Measurements from ENCODE around the gene DENND1A.
"Not testable (repeated sequence)": the region's sequence is repeated elsewhere in the genome, so short reads cannot be mapped to it uniquely, and the experiment has no call there.

The DENND1A gene

GRCh38 chr9:123643518-123643917 is 286.4 kb downstream of the DENND1A start:
- DNase-seq: no peak

DNA sequence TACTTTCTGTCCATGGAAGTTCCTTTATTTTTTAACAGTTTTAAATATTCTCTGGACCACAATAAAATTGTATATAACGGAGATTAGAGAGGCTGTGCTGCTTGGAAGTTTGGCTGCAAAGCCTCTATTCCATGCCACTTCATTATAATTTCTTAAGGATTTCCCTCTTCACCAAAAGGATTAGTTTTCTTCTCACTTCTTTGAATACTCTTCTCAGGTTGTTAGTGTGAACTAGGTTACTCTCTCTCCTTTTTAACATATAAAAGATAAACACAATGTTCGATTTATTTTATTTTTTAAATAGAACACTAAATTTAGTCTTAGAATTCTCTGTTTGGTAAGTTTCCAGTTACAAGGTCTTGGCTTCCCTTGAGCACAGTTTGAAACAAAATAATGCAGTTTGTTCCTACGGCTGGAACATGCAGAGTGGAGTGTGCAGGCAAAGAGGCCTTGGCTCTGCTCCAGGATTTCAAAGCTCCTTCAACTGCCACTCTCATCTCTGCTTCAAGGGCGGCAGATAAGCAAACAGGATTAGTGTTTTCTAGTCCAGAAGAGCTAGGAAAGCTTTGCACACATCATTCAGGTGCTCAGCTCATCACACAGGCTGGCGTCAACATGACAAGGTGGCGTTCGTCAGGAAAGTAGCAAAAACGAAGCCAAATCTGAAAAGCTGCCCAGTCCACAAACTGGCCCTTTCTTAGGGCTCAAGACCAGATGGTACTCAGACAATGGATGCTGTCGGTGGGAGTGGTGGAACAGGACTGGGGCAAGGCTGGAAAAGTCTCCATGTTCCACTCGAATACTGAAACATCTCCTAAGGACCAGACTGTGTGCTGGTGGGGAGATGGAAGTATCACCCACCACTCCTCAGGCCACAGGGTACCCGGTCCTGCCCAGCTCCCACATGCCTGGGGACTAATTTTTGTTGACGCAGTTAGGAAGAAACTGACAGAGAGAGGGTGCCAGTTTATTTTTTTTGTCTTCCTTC is 287.3 kb downstream of the DENND1A start:
- DNase-seq: no peak

DNA sequence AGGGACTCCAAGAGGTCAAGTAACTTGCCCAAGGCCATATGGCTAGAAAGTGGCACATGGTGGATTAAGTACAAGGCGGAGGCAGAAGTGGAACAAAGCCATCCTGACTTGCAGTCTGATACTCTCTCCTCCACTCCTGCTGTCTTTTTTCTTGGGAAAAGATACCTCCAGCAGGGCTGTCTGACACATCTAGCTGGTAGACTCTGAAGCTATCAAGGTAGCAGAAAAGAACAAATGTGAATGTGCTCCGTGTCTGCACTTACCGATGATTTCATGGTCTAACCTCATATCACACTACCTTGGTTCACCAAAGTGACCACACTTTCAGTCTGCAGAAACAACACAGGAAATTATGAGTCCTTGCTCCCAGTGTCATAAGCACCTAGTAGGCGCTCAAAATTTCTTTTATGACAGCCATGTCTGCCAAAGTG is 289.1 kb downstream of the DENND1A start:
- no peak for DNase-seq

GRCh38 chr9:123639743-123640142 is 290.2 kb downstream of the DENND1A start:
- no peak for DNase-seq

DNA sequence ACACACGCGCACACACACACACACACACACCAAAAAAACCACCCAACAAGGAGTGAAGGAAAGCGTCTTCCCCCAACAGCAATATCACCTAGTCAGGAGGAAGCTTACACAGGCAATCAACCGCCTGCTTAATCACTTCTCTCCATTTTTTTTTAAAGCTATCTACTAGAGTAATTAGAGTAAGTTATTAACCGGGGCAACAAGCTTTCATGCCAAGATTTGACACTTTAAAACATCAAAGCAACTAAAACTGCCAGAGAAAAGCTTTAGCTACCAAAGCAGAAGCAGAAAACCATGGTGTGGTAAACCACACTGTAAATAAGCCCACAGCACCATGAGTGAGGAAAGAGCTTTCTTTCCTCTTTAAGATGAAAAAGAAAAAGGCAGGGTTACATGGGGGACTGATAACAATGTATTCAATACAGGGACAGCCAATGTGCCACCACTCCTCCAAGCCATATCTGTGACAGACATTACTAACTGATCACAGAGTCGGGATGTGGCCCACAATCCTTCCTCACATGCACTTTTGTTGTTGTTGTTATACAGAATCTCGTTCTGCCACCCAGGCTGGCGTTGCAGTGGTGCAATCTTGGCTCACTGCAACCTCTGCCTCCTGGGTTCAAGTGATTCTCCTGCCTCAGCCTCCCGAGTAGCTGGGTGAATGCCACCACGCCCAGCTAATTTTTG is 291.8 kb downstream of the DENND1A start:
- DNase-seq: peak in 2 of 3 donors; percentile 19 to 22

- peak in 1 of 3 donors; percentile 12 for DNase-seq
These were observed 292.4 kb downstream of the DENND1A start for GRCh38 chr9:123637606-123637944.

DNA sequence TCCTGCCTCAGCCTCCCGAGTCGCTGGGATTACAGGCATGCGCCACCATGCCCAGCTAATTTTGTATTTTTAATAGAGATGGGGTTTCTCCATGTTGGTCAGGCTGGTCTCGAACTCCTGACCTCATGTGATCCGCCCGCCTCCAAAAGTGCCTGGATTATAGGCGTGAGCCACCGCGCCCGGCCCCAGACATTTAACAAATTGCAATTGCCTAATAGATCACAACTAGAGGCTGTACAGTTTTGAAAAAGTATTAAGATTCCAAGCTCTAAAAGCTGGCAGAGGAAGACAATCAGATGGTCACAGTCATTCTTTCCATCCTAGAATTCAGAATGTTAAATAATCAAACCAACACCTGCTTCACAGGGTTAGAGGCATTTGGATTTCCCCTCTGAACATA is 293.1 kb downstream of the DENND1A start:
- not testable (repeated sequence) for DNase-seq

GRCh38 chr9:123631862-123632261 is 298.1 kb downstream of the DENND1A start:
- DNase-seq: no peak

DNA sequence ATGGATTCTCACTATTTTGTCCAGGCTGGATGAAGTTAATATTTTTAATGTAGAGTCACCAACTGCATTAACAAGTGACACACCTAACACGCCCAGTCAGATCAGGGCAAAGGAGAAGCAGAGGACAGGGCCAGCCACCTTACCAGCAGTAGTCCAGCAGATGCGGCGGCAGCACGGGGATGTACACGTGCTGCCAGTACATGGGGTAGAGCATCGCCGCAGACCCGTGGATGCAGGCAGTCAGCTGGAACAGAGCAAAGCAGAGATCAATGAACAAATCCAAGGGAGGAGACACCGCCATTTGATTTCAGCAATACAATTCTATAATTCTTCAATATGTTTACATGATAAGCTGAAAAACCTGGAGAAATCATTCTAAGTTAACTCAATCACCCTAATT is 299.7 kb downstream of the DENND1A start:
- no peak for DNase-seq

- DNase-seq: no peak
These were observed 300.4 kb downstream of the DENND1A start for GRCh38 chr9:123629531-123629930.

GRCh38 chr9:123622711-123623241 is 307.1 kb downstream of the DENND1A start:
- no peak for DNase-seq

DNA sequence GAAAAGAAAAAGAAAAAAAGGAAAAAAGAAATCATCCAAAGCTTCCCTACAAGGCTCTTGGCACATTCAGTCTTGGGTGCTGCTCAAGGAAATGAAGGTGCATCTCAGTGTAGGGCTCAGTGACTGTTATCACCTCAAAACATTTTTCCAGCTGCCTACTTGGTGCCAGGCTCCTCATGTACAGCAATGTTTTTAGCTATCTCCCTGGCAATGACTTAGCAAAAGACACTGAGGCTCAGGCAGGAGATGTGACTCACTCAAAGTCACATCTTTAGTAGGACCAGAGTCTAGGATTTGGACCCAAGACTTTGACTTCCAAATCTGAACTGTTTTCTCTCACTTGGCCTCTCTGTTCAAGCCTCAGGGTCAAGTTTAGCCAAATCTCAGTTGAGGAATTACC is 309.7 kb downstream of the DENND1A start:
- DNase-seq: no peak

DNA sequence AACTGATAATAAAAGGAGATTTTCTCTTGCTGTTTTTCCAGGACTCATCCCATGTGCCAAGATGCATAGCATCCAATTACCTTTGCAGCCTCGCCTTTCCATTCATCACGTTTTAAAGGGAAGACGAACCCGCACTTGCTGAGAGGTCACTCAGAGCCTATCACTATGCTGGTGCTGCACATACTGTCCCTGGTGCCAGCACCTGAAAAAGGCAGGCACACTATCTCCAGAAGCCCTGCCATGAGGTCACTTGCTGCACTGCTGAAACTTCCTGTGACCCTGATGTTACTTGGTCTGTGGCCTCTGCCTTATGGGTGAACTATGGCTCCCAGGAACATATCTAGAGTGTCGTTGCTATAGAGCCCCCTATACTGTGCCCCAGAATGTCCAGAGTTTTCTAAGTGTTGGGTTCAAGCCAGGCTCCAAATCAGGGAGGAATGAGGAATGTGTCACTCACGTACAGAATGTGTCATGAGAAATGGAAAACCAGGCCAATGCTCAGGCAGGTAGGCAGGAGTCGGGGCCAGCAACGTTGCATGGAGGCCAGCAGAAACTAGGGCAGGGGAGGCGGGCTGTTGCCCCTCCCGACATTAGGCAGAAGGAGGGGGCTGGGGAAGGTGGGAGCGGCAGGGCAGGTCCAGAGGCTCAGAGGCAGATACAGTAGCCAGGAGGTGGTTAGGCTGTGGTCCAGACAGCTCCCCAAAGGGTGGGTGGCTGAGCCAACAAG is 311.8 kb downstream of the DENND1A start:
- no peak for DNase-seq

DNA sequence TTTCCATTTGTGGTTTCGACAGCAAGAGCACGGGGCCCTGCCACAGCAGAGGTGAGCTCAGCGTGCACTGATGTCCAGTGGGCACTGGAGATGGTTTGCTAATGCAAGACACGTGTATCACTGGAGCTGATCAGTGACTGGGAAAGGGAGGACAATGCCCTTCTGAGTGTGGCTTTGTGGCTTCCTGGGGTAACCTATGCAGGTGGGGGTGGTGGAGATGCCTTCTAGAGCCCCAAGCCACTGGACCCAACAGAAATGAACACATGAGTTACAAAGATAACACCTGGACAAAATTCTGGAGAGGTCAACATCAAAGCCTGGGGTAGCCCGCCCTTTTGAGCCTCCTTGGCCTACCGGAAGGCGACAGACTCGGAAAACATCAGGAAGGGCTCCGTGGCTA is 312.6 kb downstream of the DENND1A start:
- no peak for DNase-seq

DNA sequence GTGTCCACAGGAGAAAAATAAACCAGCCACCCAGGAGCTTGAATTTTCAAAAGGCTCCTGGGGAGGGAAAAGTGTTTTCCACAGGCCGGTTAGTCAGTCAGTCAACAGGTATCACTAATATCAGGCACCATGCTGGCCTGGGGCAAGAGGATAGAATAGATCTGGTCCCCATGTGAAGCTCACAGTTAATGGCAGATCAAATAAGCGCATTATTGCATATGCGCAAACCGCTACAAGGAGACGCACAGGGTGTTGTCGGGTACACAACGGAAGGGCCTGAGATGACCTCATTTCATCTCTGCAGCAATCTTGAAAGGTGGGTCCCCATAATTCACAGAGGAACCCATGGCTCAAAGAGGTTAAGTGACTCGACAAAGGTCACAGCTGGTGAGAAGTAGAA is 313.2 kb downstream of the DENND1A start:
- no peak for DNase-seq

- DNase-seq: no peak
These were observed 314.5 kb downstream of the DENND1A start for GRCh38 chr9:123615381-123615780.

- DNase-seq: no peak
These were observed 315.3 kb downstream of the DENND1A start for GRCh38 chr9:123614306-123615263.

GRCh38 chr9:123611226-123611625 is 318.7 kb downstream of the DENND1A start:
- DNase-seq: no peak

DNA sequence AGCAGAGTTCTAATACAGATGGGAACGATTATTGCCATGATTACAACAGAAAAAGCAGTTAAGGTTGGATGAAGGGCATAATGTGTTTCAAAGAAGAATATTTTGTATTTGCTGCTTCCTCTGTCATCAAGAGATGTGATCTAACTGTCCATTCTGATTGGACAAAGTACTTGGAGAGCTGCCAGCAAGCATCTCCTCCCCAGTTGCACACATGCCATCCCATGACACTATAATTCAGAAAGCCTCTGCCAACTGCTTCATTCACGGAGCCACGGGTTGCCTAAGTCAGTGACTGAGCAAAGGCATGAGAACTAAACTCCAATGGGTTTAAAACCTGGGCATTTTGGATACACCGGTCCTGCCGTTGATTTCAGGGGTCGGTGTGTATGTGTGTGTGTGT is 320.1 kb downstream of the DENND1A start:
- DNase-seq: no peak

DNA sequence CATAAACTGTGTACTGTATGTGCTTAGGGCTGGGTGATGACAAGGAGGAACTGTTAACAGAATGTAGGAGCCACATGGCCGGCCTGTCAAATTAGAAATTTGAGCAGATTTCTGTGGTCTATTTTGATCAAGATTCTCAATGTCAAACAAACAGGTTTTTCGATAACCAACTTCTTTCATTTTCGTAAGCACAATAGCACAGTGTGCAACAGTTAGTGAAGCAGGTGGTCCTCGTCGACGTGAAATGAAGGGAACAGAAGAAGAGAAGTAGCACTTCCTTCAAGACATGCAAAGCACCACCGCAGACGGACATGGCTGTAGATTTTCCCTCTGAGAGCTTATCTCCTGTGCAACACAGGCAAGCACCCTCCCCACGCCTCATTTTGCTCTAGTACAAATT is 321.8 kb downstream of the DENND1A start:
- no peak for DNase-seq

DNA sequence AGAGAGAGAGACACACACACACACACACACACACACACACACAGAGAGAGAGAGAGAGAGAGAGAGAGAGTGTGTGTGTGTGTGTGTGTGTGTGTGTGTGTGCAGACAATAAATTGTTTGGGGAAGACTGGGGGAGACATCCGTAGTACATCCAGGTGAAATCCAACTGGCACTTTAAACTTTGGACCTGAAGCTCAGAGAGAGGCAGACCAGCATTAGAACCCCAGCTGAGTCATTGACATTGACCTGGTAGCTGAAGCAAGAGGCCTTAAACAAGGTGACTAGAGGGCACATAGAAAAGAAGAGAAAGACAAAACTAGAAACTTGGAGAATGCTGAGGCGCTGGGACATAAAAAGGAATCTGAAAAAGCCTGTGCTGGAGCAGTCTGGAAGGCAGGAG is 322.4 kb downstream of the DENND1A start:
- DNase-seq: no peak

GRCh38 chr9:123606141-123606540 is 323.8 kb downstream of the DENND1A start:
- DNase-seq: no peak

Data from suppressor macrophage treated with lipopolysaccharide for 1 hour (primary cell).